ENCODE data around the gene ZNF90.

ZNF90 gene

GRCh38 chr19:20060282-20060681 lies 17.5 kb upstream of the ZNF90 start:
- ChIA-PET CTCF (interaction anchor here (0.7 kb wide), 1 partner anchor 18 kb away, joined by 4 read pairs; no protein-coding TSS in a partner anchor), POLR2A (no interaction called here)
- no peak overlapping the region for H3K4me3 ChIP-seq (ENCODE audit: low read depth, low read length)
- no peaks in the 10 kb centered on the region for H3K9me3 ChIP-seq (ENCODE audit: control insufficient read depth, insufficient read depth, low read depth, low read length)
- no peak overlapping the region for H3K27ac ChIP-seq (ENCODE audit: extremely low read depth, low read depth, low read length)
- TF ChIP-seq ZSCAN4 (tag by site-specific recombination; IDR thresholded peaks at IDR 0.05): no peak
- no peak for TF ChIP-seq GLIS1 (tag by site-specific recombination; IDR thresholded peaks at IDR 0.05)
- no peak for TF ChIP-seq HOXD13 (CRISPR knock-in tag; IDR thresholded peaks at IDR 0.05; ENCODE audit: borderline replicate concordance)
- TF ChIP-seq SCRT1 (tag by site-specific recombination; IDR thresholded peaks at IDR 0.05; ENCODE audit: borderline replicate concordance): no peak
- TF ChIP-seq ZNF585B (tag by site-specific recombination; IDR thresholded peaks at IDR 0.05): no peak
- TF ChIP-seq IKZF3 (tag by site-specific recombination; IDR thresholded peaks at IDR 0.05): no peak
- TF ChIP-seq OVOL3 (tag by site-specific recombination; IDR thresholded peaks at IDR 0.05): no peak
- TF ChIP-seq ZNF501 (tag by site-specific recombination; IDR thresholded peaks at IDR 0.05): no peak
- no peak for TF ChIP-seq ZNF132 (tag by site-specific recombination; IDR thresholded peaks at IDR 0.05; ENCODE audit: borderline replicate concordance)
- TF ChIP-seq, protein P1, sequence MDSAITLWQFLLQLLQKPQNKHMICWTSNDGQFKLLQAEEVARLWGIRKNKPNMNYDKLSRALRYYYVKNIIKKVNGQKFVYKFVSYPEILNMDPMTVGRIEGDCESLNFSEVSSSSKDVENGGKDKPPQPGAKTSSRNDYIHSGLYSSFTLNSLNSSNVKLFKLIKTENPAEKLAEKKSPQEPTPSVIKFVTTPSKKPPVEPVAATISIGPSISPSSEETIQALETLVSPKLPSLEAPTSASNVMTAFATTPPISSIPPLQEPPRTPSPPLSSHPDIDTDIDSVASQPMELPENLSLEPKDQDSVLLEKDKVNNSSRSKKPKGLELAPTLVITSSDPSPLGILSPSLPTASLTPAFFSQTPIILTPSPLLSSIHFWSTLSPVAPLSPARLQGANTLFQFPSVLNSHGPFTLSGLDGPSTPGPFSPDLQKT (IDR thresholded peaks at IDR 0.05; ENCODE audit: borderline replicate concordance, low read depth, low read length): no peak
- no peak for TF ChIP-seq ZNF791 (tag by site-specific recombination; IDR thresholded peaks at IDR 0.05)
- H3K4me1 ChIP-seq (ENCODE audit: control insufficient read depth, insufficient read depth, low read length): no peaks in the 10 kb centered on the region
- H3K36me3 ChIP-seq (ENCODE audit: control insufficient read depth in 2 of 2, insufficient read depth in 1 of 2, low read length in 2 of 2): no peaks in the 10 kb centered on the region

DNA sequence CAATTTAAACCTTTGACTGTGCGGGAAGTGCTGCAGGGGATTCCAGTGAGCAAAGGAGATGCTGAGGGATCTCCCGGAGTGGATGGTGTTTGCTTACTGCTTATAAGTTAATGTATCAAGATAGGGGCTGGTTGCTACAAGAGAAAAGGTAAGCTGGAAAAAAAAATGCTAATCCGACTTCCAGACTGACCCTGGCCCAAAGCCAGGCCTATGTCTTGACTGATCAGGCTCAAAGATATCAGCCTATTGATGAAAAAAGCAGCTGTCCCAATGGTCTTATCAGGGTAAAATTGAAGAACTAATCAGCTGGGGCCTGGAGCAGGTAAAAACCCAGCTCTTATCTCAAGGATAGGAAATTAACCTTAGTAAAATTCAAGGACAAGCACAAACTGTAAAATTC lies 10.9 kb upstream of the ZNF90 start:
- H3K4me3 ChIP-seq (ENCODE audit: low read depth, low read length): no peak overlapping the region
- no peak for TF ChIP-seq ZNF23 (tag by site-specific recombination; IDR thresholded peaks at IDR 0.05; ENCODE audit: borderline replicate concordance)
- TF ChIP-seq PATZ1 (tag by site-specific recombination; IDR thresholded peaks at IDR 0.05): no peak
- no peak for TF ChIP-seq SETDB1 (IDR thresholded peaks at IDR 0.05; ENCODE audit: insufficient read length, low read length)
- TF ChIP-seq BCL6B (tag by site-specific recombination; IDR thresholded peaks at IDR 0.05): no peak
- no peak for TF ChIP-seq ZNF830 (tag by site-specific recombination; IDR thresholded peaks at IDR 0.05; ENCODE audit: low read depth)
- TF ChIP-seq ZNF549 (tag by site-specific recombination; IDR thresholded peaks at IDR 0.05): no peak
- TF ChIP-seq WT1 (tag by site-specific recombination; IDR thresholded peaks at IDR 0.05): no peak
- ChIA-PET POLR2A (interaction anchor here (0.6 kb wide), 1 partner anchor 403 kb away, joined by 3 read pairs; the partner anchor contains the start of gene ATP13A1), CTCF (no interaction called here)
- no peaks in the 10 kb centered on the region for H3K9me3 ChIP-seq (ENCODE audit: control insufficient read depth, insufficient read depth, low read depth, low read length)
- H3K36me3 ChIP-seq (ENCODE audit: control insufficient read depth in 2 of 2, insufficient read depth in 1 of 2, low read length in 2 of 2): no peaks in the 10 kb centered on the region
- H3K27ac ChIP-seq (ENCODE audit: extremely low read depth, low read depth, low read length): no peak overlapping the region
- H3K4me1 ChIP-seq (ENCODE audit: control insufficient read depth, insufficient read depth, low read length): no peaks in the 10 kb centered on the region

All from HEK293 (cell line).